ENCODE data around the gene ARHGAP24. TPM values are rescaled to one million over a fixed set of nuclear protein-coding genes. Genes with fewer than 3 reads are reported as not detected.
"Not testable (repeated sequence)": the region's sequence is repeated elsewhere in the genome, so short reads cannot be mapped to it uniquely, and the experiment has no call there.

Gene ARHGAP24
- total RNA-seq, 1 experiment from 2014 or later = 1.2 TPM

DNA sequence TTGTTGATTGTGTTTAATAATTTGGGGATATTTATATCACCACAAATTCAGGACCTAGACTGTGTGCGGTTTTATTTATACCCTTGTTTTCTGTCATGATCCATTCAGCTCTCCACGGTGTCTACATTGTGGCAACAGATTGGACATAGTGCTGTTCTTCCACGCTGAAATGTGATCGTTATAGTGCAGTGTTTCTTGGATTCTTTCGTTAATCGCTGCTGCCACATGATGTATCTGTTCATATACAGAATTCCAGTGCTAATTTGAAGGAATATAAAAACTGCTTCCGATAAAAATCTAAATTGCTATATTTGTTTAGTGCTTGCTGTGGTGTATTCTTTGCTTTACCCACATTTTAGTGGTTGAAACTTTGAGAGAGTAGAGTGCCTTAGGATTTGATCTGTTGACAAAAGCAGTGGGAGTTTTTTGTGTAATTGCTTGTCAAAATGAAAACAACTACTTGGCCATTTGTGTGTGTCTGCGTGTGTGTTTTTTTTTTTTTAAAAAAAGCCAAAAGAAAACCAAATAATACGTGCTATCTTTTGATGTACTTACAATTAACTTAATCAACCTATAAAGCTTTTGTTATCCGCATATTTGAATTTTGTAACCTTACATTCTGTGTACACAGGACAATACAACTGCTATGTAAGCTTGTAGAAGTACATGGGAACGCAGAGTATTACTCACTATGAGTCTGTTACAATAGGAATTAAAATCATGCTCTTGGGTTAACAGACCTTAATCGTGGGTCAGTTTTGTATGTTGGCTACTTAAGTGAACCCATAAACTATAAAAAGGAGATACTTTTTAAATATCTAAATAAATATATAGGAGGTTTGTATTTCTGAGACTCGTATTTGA, 353.3 kb downstream of the ARHGAP24 start:
- in situ Hi-C loops (cut with HindIII; ENCODE audit: low pct_unique_long_range_greater_than_20kb, low sequenced_read_pairs) = no loop called here
- peak; percentile 31 for DNase-seq (ENCODE audit: low read depth)

DNA sequence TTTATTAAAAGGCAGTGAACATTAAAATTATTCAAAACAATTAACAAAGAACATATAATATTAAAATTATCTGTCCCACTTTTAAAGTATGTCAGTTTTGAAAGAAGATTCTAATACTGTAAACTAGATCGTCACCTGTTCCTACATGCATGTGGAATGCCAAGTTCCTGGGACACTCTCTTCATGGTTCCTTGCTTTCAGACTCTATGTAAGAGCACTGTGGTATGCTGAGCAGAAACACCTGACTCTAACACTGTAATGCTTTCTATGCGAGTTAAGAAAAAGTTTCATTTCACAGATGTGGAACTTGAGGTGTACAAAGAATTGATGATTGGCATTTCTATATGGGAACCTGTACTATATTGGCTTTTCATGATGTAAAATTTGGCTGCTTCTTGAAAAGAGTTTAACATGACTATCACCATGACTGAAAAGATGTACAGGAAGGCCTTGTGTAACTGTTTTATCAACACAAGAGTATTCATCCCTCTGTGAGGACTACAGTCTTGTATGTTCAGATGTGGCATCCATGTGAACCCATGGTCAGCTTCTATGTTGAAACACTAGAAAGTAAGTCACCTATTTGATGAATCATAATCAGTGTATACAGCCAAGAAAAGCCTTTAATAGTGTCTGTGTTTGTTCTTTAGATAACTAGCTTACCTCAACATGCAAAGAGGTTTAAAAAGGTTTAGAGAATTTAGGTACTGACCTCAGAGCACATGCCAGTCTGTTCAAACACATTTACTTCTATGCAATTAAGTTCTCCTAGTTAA, 354.5 kb downstream of the ARHGAP24 start:
- in situ Hi-C loops (cut with HindIII; ENCODE audit: low pct_unique_long_range_greater_than_20kb, low sequenced_read_pairs) = no loop called here
- DNase-seq (ENCODE audit: low read depth) = peak; percentile 23

DNA sequence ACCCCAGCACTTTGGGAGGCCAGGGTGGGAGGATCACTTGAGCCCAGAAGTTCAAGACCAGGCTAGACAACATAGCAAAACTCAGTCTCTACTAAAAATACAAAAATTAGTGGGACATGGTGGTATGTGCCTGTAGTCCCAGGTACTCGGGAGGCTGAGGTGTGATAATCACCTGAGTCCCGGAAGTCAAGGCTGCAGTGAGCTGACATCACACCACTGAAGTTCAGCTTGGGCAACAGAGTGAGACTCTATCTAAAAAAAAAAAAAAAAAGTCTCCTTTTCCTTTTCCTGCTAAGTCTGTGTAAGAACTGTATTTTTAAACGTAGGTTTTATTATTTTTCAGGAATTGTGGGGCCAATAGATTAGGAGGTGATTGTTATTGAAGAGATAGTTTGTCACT, 356.7 kb downstream of the ARHGAP24 start:
- in situ Hi-C loops (cut with HindIII; ENCODE audit: low pct_unique_long_range_greater_than_20kb, low sequenced_read_pairs) = no loop called here
- DNase-seq (ENCODE audit: low read depth) = peak; percentile 30

DNA sequence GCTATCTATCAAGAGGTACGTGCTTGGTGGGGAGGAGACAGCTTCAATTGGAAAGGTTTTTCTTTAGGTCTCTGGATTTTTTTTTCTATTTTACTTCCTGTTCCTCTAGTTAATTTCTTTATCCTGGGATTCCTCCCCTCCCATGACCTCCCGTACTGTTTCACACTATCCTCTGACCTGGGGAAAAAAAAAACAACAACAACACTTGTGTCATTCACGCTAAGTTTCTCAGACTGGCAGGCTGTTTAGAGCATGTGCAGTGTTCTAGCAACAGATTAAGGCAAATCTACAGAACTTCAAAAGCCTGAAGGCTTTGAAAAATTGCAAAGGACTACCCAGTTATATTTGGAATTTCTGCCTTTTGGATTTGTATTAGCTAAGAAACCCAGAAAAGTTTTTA, 358.4 kb downstream of the ARHGAP24 start:
- in situ Hi-C loops (cut with HindIII; ENCODE audit: low pct_unique_long_range_greater_than_20kb, low sequenced_read_pairs) = no loop called here
- DNase-seq (ENCODE audit: low read depth) = no peak

DNA sequence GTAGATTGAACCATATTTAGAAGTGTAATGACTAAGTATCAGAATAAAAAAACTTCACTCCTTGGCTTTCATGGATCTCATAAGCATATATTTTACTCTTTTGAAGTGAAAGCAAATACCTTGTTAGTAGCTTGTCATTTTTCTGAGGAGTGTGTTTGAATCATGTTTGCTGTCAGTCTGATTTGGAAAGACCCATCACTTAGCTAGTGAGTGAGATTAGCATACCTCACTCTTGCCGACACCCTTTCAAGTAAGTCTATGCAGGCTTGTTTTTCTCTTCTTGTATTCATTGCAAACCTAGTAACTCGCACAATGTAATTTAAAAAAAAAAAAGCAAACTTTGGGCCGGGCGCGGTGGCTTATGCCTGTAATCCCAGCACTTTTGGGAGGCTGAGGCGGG, 360.0 kb downstream of the ARHGAP24 start:
- no peak for DNase-seq (ENCODE audit: low read depth)
- in situ Hi-C loops (cut with HindIII; ENCODE audit: low pct_unique_long_range_greater_than_20kb, low sequenced_read_pairs) = no loop called here

DNA sequence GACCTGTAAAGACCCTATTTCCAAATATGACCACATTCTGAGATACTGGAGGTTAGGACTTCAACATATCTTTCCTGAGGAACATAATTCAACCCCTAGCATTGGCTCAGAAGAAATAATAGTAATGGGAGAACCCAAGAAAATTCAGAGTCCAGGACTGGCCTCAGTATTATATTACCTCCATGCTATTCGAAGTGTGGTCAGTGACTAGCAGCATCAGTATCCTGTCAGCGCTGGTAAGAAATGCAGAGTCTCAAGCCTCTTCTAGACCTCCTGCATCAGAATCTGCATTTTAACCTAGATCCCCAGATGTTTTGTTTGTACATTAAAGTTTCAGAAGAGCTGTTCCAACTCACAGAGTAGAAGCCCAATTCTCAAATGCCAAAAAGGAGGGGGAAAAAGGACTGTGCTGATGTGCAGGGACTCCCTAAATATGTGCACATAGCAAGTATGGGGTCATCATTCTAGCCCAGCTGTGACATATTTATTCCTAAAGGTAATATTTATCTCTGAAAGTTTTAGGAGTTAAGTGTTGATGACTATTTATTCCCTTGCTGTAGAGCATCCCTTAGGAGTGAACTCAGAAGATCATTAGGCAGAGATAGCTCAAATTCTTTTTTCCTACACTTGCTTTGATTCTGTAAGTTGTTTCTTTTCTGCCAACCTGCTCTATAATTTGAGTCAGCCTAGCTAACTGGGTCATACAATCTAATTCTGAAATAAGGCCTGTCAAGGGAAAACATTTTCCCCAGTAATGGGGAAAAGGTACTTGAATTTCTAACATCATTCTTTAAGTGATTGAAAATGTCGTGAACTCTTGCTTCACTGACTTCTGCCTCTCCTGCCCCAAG, 361.9 kb downstream of the ARHGAP24 start:
- in situ Hi-C loops (cut with HindIII; ENCODE audit: low pct_unique_long_range_greater_than_20kb, low sequenced_read_pairs) = no loop called here

DNA sequence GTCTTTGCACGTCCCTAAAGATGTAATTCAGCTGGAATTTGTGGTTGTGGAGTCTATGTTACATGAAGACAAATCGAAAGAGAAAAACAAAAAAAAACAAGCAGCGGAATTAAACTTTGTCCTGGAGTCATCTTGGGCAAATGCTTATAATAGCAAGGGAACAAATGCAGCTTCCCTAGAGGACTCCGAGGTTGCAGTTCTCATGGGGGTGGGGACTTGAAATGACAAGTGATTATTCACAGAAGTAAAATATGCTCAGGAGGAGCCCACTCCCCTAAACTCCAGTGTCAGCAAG, 362.4 kb downstream of the ARHGAP24 start:
- no peak for DNase-seq (ENCODE audit: low read depth)
- in situ Hi-C loops (cut with HindIII; ENCODE audit: low pct_unique_long_range_greater_than_20kb, low sequenced_read_pairs) = no loop called here

More for the DNA sequence above, 361.9 kb downstream of the ARHGAP24 start:
- DNase-seq (ENCODE audit: low read depth) = no peak

DNA sequence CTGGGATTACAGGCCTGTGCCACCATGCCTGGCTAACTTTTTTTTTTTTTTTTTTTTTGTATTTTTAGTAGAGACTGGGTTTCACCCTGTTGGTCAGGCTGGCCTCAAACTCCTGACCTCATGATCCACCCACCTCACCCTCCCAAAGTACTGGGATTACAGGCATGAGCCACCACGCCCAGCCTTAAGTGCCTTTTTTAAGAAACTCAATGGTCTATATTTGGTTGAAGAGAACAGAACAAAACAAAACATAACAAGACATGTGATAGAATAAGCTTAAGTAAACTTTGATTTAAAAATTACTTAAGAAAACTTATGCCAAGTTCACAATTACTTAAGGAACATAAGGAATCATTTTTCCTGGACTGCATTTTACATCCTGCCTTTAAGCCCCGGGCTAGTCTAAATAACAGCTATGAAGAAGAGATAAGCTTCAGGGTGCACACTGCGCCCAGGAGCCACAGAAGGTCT, 365.1 kb downstream of the ARHGAP24 start:
- in situ Hi-C loops (cut with HindIII; ENCODE audit: low pct_unique_long_range_greater_than_20kb, low sequenced_read_pairs) = not testable (repeated sequence)

DNA sequence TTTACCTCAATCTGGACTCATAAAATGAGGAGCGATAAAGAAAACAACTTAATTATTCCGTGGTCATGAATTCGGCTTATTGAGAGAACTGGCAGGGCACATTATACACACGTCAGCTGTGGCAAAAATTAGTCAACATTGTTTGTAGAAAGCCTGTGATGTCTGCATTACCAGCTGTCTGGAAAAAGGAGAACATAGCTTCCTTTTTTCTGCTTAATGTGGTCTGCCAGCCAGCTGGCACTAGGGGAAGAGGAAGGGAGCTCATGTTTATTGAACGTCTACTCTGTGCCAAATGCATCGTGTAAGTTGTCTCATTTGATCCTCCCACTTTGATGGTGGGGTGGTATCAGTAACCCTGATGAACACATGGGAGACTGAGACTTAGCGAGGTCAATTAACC, 367.6 kb downstream of the ARHGAP24 start:
- DNase-seq (ENCODE audit: low read depth) = no peak
- in situ Hi-C loops (cut with HindIII; ENCODE audit: low pct_unique_long_range_greater_than_20kb, low sequenced_read_pairs) = no loop called here

More for the DNA sequence above, 365.1 kb downstream of the ARHGAP24 start:
- not testable (repeated sequence) for DNase-seq (ENCODE audit: low read depth)

DNA sequence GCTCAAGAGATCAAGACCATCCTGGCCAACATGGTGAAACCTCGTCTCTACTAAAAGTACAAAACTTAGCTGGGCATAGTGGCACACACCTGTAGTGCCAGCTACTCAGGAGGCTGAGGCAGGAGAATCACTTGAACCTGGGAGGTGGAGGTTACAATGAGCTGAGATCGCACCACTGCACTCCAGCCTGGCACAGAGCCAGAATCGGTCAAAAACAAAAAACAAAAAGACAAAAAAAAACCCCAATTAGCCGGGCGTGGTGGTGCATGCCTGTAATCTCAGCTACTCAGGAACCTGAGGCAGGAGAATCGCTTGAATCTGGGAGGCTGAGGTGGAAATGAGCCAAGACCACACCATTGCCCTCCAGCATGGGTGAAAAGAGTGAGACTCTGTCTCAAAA, 378.8 kb downstream of the ARHGAP24 start:
- DNase-seq (ENCODE audit: low read depth); in situ Hi-C loops (cut with HindIII; ENCODE audit: low pct_unique_long_range_greater_than_20kb, low sequenced_read_pairs): not testable (repeated sequence)

DNA sequence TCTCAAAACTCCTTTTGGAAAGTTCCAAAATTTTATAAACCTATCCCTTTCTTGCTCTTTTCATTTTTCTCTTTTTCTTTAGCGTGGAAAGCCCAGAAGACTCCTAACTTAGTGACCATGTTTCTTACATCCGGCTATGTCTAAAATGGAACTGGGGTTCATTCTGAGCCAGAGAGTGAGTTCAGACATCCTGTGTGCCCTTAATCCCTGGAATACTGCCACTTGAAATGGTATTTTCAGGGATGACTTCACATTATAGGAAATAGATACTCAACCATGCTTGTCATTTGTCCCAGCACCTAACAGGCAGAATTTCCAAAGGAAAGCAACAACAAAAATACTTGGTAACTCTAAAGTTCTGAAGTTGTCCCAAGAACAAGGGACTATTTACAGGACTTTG, 379.6 kb downstream of the ARHGAP24 start:
- in situ Hi-C loops (cut with HindIII; ENCODE audit: low pct_unique_long_range_greater_than_20kb, low sequenced_read_pairs) = no loop called here
- DNase-seq (ENCODE audit: low read depth) = no peak

DNA sequence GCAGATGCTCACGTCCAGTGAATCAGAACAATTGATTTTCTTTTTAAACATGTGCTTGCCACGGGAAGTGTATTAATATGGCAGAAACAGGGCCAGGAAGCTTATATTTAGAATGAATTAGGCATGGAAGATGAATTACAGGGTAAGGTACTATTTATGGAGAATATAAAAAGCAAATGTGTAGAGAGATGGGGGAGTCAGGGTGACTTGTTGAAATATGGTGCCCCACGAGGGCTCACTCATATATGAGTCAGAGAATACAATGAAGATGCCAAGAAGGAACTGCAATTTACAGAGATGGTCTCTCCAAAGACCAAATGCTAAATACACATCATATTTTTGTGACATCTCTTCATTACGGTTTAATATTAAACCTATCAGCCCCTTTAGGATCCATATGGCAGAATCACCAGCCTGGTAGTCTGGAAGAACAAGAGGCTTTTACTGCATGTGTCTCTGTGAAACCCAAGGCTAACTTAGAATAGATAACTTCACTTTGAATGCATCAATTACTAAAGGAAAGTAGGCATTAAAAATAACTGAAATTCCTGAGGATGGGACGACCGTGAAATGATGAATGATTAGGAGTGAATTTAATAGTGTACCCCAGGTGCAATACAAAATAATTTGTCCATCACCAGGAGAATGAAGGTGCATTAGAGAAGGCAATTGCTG, 385.3 kb downstream of the ARHGAP24 start:
- DNase-seq (ENCODE audit: low read depth) = peak; percentile 21
- in situ Hi-C loops (cut with HindIII; ENCODE audit: low pct_unique_long_range_greater_than_20kb, low sequenced_read_pairs) = no loop called here

DNA sequence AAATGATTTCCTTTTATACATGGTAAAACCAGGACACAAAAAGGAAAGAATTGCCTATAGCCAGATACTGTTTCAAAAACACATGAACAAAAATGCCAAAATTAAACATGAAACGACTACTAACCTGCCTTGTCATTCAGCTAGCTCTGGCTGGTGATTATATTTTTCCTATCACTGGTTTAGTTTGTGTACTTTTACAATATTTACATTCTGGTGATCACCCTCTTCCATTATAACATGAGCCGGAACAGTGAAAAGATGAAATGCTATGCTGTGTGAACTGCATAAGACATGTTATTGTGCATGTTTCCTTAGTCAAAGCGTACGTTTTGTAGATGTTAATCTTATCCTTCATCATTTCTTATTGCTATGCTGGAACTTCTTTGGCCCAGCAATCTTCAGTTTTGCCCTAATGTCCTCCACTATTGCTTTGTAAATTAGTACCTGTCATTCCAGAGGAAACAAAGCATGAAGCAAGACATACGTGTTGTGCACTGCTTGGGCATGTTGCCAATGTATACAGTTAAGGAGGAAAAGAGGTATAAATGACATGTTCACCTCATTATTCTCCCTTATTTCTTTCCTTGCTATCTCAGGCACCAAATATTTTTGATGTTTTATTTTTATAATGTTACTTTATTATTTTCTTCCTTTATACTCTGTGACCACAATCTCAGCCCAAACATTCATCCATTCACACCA, 386.3 kb downstream of the ARHGAP24 start:
- in situ Hi-C loops (cut with HindIII; ENCODE audit: low pct_unique_long_range_greater_than_20kb, low sequenced_read_pairs) = no loop called here
- peak; percentile 52 for DNase-seq (ENCODE audit: low read depth)

DNA sequence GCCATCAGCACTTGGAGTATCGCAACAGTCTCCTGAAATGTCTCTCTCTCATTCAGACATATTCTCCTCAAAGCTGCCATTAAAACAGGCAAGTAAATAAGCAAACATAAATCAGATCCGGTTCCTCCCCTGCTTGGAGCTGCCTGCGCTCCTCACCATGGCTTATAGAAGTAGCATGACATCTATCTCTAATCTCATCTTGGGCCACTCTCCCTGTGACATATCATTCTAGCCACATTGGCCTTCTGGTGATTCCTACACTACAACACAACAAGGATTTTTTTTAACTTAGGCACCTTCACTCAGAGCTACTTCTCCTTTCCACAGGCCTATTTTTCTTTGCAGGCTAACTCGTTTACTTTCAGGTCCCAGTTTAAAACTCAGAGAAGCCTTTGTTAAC, 387.9 kb downstream of the ARHGAP24 start:
- in situ Hi-C loops (cut with HindIII; ENCODE audit: low pct_unique_long_range_greater_than_20kb, low sequenced_read_pairs) = no loop called here
- DNase-seq (ENCODE audit: low read depth) = no peak

DNA sequence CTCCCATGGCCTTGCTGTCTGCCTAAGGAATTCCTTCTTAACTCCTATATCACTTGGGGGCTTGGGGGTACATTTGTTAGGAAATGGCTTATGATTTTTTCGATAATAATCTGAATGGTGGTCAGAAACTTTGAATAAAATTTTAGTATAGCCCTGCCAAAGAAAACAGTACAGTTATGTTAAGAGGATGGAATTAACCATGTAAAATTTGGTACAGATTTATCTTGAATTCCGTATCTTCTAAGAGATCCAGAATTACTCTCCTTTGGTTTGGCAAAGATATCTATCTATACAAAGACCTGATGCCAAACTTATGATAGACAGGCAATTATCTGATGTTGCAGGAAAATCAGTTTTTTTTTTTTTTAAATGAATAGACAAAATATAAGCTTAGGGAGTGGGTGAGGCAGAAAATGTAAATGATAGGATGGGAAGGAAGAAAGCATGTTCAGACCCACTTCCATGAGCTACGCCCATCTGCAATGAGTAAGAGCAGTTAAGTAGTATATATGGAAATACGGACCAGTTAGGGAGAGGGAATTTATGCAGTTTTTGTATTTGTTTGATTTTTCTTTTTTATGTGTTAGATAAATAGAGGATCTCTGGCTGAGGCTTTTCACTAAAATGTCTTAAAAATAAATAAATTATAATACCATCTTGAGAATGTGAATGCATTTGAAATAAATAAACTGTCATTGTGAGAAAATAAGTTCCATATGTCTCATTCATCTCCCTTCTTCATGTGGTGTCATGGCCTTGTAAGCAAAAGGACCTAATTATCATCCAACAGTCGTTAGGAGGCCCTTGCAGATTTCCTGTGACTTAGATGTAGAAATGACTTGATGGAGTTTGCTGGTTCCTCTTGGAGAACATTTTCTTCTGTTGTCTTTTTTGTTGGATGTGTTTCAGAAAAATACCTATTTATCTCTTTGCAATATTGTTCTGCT, 389.6 kb downstream of the ARHGAP24 start:
- in situ Hi-C loops (cut with HindIII; ENCODE audit: low pct_unique_long_range_greater_than_20kb, low sequenced_read_pairs) = no loop called here
- no peak for DNase-seq (ENCODE audit: low read depth)

DNA sequence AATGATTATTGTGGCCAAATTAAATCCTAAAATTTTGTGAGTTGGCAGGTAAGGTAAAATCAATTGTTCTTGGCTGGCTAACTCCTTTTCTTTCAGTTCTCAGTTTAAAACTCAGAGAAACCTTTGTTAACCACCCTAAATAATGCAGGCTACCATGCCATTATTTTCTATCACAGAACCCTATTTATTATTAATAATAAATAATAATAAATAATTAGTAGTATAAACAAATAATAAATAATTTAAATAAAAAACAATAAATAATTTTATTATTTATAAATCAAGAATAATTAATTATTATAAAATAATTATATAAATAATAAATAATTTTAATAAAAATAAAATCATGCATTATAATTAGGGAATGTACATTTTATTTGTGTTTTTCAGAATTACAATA, 390.3 kb downstream of the ARHGAP24 start:
- DNase-seq (ENCODE audit: low read depth) = no peak
- in situ Hi-C loops (cut with HindIII; ENCODE audit: low pct_unique_long_range_greater_than_20kb, low sequenced_read_pairs) = no loop called here

DNA sequence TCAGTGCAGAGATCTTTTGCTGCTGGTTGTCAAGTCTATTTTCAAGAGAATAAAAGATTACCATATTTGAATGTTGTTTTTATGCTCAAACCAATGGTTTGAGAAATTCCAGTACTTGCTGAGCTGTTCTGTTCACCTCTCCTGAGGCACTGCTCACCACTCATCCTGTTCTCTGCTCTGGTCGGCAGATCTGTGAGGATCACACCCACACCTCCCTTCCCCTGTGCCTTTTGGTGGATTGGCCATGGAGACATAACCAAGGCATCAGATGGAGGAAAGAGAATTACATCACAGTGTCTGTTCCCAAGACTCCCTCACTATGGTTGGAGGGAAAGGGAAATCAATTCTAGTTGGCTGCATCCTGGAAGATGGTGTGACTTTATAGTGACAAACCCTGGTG, 391.6 kb downstream of the ARHGAP24 start:
- DNase-seq (ENCODE audit: low read depth) = no peak
- in situ Hi-C loops (cut with HindIII; ENCODE audit: low pct_unique_long_range_greater_than_20kb, low sequenced_read_pairs) = no loop called here

Data from Caki2 (cell line).